ENCODE data around the gene ITGBL1.

The ITGBL1 gene

DNA sequence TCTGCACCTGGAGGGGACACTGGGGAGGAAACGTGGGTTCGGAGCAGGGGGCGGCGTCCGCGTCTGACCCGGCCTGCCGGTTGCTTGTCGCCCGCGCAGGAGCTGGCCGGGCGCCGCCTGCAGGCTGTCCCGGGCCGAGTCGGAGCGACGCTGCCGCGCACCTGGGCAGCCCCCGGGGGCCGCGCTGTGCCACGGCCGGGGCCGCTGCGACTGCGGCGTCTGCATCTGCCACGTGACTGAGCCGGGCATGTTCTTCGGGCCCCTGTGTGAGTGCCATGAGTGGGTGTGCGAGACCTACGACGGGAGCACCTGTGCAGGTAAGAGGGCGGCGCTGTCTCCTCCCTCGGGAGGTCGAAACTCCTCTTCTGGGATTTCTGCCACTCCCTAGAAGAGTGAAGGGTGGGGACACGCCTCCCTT, 1.3 kb downstream of the ITGBL1 start:
- no peak for DNase-seq

DNA sequence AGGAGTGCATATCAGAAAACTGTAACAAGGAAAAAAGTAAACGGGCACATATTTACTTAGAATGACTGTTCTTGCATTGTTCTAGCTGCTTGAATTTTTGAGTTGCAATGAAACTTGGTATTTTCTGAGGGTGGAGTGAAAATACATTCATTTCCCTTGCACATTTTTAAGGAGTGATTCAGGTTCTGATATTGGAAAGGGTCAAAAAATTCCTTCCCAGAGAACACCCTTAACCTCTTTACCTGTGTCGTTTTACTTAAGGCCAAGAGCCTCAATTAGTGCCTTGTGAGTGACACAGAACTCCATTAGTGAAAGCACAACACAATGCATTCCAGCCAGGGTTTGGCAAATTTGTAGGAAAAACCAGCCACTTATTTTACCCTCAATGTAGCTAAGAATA, 2.3 kb downstream of the ITGBL1 start:
- DNase-seq: no peak

DNA sequence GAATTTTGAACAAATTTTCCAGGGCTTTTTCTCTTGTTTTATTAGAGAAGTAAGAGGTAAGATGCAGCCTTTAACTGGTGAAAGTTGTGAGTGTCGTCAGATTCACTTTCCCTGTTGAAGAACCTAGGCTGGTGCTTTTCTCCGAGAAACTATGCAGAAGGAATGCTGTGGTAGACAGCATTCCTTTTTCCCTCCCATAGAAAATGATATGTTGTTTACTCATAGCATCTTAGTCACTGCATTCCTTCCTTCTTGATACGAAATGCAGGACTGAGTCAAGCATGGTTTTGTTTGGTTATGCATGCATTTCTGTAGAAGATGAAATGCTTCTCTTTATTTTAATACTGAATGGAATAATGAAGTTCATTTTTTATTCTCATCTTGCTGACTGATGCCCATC, 3.4 kb downstream of the ITGBL1 start:
- no peak for DNase-seq

DNA sequence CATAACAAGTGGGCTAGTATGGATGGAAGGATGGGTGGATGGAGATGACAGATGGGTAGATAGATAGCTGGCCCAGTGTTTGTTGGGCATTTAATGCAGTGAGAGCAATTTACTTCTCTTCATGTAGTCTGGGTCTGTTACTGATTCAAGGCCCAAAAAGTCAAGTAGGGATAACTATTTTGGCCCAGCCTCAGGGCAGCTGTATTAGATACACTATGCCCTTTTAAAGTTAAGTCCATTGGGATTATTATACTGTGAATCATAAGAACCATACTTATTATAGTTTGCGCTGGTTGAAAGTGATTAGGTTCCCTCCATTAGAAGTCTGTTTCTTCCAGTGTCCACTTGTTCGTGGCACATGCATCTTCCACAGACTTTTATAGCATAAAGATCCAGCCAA, 4.7 kb downstream of the ITGBL1 start:
- no peak for DNase-seq

DNA sequence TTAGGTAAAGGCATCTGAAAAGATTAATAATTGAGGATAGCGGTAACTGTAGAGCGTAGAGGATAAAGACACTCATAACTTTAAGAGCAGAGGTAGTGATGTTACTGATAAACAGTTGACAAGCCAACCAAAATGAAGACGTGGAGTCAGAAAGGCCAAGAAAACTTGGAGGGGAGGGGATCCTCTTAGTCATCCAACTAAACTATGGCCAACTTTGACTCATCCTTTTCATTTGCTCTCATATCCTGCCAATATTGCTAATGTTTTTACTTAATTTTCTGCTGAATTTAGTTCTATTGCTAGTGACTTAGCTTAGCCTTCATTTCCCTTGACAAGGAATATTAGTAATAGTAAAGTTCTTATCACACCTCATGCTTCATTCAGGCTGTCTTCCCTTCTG, 13.4 kb downstream of the ITGBL1 start:
- no peak for DNase-seq

DNA sequence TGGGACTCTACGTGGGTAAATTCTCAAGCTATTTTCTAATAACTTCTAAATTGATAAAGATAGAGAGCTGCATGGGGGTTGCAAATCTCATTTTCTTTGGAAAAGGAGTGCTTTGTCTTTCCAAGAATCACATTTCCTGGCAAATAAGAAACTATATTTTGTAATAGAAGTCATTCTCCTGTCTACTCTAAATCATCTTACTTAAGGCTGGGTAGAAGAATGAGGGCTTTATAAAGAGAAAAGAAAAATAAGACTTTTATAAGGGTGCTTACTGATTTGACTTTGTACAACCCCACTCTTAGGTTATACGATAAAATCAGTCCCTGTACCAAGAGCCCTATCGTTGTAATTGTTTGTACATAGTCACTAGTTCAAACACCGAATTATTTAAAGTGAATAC, 14.9 kb downstream of the ITGBL1 start:
- DNase-seq: no peak

DNA sequence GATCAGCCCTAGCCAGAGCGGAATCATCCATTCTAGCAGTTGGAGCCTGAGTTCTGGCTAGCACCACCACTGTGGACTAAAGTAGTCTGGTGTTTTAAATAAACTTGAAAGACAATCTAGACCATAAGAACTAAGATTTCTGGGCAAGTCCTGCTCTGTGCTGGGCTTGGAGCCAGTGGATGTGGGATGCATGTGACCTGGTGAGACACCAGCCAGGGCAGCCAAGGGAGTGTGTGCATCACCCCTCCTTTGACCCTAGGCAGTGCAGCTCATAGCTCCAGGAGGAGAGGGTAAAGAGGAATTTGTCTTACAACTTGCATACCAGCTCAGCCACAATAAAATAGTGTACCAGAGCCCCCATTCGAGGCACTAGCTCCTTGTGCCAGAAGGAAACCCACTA, 21.0 kb downstream of the ITGBL1 start:
- no peak for DNase-seq

DNA sequence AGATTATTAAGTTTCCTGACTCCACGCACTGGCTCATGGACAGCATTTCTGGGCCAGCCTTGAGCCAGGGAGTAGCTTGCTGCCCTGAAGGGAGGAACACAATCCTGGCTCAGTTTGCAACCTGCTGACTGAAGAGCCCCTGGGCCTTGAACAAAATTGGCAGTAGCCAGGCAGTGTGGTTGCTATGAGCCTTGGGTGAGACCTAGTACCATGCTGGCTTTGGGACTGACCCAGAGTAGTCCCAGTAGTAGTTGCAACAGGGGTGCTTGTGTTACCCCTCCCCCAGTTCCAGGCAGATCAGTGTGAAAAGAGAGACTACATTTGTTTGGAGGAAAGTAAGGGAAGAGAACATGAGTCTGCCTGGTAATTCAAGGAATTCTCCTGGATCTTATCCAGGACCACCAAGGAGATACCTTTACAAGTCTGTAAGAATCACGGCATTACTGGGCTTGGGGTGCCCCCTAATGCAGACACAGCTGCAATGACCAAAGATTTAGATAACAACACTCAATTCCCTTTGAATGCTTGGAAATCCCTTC, 22.0 kb downstream of the ITGBL1 start:
- DNase-seq: peak; percentile 9

DNA sequence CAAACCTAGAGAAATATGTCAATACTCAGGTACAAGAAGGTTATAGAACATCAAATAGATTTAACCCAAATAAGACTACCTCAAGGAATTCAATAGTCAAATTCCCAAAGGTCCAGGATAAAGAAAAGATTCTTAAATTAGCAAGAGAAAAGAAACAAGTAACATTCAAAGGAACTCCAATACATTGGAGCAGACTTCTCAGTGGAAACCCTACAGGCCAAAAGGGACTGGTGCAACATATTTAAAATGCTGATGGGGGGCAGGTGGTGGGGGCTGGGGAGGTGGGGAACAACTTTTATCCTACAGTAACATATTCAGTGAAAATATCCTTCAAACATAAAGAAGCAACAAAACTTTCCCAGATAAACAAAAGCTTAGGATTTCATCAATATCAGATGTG, 23.1 kb downstream of the ITGBL1 start:
- DNase-seq: no peak

DNA sequence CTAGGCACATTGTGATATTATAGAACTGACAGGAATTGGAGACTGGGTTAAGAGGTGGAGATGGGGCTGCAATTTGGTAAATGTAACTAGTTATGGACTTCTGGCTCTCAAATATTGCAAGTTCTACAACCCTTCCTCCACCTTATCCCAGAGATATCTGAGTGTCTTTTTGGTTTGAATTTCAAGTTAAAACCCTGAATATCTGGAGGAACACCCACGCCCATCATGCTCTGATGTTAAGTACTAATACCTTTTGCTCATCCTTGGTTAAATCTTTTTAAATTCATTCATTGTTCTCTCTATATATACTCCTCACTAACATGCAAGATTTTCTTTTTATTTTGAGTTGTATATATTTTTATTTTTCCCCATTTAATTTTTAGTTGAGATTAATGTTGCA, 28.9 kb downstream of the ITGBL1 start:
- no peak for DNase-seq

DNA sequence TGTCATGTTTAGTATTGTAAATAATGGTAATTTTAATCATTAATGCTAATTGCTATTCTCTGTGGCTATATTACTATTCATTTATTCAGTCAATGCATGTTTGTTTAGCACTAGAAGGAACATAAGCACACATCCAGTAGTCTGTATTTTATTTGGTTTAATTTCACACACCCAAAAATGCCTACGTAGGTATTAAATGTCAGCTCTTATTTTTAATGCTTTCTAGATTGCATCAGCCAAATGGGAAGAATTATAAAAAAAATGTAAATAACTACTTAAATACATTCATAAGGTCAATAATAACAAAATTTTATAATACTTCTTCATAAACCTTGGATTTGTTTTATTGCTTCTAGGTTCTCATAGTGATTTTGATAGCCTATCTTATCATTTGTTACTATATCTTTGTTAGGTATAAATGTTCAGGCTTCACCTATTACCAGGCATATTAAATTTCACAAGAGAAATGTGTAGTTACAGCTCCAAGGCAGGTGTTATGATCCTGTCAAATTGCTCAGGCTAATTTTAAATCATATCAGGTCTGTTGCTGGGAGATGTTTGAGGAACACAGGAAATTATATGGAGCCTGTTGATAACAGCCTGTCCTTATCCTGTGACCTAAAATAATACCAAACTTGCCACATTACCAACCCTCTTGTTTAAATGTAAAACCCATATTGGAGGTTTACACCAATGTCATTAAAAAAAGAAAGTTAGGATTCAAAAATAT, 34.4 kb downstream of the ITGBL1 start:
- no peak for DNase-seq

DNA sequence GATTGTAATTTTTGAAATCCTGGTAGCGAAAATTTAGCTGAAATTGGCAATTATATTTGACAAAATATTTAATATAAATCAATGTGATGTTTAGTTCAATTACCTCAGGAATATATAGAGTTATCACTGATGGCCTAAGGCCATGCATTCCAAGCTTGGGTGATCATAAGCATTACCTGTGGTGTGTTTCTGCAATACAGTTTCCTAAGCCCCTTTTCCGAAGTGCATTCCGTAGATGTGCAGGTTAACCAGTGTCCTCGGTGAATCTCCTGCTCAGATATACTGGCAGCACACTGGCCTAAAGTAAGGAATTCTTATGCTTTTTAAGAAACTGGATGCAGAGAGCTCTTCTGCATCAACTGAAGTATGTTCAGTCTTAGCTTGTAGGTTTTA, 35.0 kb downstream of the ITGBL1 start:
- DNase-seq: no peak

DNA sequence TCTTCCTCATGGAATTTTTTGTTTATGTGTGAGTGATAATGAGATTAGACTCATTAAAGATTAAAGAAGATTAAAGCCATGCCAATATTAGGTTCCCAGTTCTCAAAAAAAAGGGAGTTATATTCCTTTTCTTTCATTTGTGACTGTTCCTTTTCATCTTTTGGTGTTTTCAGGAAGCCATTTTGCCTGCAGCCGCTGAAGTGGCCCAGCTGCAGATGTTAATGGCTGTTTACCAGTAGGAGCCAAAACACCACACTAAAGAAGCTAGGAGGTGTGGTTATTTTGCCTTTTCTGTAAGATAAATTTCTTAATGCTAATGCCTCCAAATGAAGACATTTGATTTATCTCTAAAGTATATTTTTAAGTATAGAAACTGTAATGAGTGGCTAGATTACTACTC, 36.3 kb downstream of the ITGBL1 start:
- DNase-seq: no peak

DNA sequence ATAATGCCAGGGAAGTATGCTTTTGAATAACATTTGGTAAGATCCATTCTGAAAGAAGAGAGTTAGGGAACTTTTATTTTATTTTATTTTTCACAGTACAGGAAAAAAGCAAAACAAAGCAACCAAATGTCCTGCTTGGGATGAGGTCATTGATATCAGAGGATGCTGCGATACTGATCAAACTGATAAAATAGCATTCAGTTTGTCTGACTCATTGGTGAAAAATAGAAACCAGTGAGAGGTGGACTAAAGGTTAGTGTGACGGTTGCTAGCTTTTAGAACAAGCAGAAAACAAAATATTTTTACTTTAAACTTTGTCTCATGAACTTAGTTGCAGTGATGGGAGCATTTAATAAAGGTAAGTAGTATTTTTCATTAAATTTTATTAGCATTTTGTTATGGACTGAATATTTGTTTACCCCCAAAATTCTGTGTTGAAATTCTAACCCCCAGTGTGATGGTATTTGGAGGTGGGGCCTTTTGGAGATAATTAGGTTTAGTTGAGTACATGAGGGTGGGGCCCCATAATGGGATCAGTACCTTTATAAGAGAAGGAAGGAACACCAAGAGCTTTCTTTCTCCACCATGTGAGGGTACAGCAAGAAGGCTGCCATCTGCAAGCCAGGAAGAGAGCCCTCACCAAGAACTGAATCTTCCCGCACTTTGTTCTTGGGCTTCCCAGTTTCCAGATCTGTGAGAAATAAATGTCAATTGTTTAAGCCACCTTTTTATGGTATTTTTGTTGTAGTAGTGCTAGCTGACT, 37.3 kb downstream of the ITGBL1 start:
- no peak for DNase-seq

DNA sequence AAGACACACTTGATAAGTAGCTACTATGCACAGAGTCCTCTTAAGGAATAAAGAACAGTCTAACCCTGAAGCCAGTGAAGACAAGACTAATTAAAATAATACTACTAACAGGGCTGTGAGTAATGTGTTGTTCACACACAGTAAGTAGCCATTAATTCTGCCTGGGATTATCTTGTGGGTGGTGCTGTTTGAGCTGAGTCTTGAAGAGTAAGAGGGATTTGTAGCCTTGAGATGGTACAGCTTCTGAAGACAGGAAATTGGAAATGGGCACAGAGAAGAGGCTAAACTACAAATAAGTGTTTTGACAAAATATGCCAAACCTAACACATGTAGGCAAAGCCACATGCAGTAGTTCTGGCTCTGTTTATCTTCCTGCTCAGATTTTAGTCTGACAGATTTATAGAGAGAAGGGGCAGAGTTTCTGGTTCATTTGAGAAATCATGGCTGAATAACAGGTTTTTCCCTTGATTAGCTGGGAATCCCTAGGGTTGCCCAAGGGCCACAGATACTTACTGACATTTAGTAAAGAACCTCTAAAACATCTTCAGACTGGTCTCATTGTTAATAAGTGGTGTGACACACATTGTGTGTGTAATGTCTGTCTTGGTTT, 38.0 kb downstream of the ITGBL1 start:
- DNase-seq: no peak

DNA sequence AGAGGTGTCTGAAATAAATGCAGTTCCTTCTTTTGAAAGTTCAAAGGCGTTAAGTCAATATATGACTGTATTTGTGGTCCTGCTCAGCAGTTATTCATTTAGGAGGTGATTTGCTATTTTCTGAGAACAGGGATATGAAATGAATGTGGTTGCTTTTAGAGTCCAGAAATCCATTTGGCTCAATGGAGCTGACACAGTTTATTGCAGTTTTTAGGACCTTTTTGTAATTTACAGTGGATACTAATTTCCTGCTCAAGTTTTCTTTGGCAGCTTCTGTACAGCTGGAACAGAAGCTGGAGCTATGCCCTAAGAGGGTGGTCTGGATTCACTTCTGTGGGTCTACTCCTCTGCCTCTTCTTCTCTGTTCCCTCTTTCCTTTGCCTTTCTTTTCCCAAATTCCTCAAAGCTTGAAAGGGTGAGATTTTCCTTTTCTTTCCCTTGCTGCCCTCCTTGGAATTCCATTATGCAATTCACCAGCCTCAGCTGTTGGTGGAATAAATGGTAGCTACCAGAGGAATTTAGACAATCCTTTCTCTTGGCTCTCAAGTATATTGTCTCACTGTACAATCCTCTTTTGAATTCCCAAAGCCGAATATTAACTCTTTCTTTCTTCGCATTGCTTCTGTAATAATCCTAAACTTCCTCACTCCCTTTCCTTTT, 39.9 kb downstream of the ITGBL1 start:
- DNase-seq: no peak

DNA sequence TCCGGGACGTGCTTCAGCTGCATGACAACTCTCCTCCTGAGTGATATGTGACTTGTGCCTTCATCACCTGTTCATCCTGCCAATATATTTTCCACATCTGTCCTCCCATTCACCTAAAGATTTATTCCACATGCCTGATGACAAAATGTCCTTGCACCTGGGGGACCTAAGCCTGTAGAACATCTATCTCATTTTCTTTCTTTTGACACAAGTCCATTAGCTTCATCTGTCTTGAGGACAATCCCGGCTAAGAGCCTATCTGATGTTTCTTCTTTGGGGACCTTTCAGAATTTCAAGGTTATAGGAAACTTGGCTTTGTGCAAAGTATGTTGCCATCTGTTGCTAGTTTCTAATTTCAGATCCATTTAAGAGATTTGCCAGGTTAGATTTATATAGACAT, 41.1 kb downstream of the ITGBL1 start:
- DNase-seq: peak; percentile 53

DNA sequence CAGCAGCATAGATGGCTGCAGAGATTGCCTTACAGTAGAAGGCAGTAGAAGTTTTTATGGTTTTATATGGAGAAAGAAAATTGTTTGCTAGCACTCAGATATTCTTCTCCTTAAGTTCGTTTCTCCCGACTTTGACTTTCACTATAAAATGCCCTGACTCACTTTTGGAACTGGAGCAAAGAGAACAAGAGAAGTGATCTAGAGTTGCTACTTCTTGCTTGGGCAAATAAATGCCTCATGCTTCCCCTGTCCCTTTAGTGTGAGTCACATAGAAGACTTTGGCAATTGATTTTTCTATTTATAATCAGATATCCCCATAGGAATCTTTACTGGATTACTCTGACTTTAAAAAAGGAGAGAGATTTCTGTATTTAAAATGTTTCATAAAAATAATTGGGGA, 46.9 kb downstream of the ITGBL1 start:
- no peak for DNase-seq

DNA sequence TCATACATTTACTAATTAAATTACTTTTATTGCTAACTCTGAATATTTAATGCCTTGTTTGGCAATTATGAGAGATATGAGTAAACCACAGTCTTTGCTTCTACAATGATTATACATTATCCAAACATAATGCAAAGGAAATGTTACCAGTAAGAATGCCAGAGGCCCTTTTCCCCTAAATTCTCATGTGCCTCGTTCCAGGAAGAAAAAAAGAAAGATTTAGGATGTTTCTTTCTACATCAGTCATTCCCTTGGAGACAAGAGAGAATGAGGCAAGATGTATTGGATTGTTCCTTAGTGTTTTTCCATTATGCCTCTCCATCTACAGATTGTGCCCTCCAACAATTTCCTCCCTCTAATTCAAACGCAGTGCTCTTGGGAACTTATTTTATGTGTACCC, 50.1 kb downstream of the ITGBL1 start:
- no peak for DNase-seq

DNA sequence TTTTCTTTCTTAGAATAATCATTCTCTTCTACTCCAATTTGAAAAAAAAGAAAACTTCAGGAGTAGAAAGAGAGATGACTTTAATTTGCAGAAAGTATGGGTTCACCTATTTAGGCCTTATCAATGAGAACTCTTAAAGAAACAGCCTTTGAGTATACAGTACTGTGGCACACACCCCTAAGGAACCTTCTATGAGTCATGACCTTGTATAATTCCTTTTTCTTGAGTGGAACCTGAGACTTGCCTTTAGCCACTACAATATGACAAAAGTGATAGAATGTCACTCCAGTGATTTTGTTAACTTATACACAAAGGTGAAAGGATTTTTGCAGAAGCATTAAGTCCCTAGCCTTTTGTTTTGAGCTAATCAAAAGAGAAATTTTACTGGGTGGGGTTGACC, 58.7 kb downstream of the ITGBL1 start:
- DNase-seq: no peak

DNA sequence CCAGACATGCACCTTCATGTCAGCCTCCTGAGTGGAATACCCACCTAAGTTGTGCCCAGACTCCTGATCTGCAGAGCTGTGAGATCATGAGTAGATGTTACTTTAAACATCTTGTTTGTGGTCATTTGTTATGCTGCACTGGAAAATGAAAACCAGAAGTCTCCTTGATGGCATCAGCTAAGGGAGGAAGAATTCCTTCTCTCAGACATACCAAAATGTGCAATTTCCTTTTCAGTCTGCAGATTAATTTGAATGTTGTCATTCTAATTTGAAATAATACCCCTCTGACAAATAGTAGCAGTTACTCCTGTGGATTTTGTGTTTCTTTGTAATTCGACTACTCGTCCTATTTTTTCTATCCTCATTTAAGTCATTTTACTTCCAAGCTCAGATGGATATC, 59.3 kb downstream of the ITGBL1 start:
- no peak for DNase-seq

DNA sequence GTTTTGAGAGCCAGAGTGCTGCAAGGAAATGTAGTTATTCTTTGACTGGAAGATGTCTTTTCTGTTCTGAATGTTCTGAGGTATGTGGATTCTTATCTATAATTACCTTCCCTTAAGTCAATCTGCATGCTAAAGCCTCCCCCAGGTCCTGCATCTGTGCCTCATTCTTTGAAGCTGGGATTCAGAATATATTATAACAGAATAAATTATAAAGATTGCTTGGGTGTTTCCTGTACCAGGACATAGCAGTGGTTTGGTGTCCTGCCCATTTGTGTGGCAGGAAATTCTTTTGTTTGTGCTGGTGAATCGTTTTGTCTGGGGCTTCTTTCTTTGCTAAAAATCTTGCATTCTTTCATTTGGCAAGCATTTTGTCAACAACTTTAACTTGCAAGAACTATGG, 60.2 kb downstream of the ITGBL1 start:
- no peak for DNase-seq

DNA sequence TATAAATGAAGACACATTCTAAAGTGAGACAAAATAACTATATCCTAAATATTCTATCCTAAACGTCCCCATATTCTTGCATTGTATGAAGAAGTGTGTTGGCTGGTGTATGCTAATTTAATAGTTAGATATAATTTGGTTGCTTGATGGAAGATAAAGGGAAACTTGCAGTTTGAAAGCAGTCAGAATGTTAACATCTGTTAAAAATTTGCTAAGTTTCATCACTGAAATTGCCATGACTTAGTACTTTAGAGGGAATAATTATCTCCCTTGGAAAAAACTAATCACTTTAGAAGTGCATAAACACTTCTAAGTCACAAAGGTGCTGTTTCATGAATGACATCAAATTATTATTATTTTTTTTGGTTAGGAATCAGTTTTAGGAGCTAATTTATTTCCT, 61.6 kb downstream of the ITGBL1 start:
- no peak for DNase-seq

Measured in NCI-H524 treated with DMSO at 0.1 percent for 48 hours (cell line).